SIG-M5 (cell line): Measurements from ENCODE around the gene ACACB.
"Not testable (repeated sequence)": the region's sequence is repeated elsewhere in the genome, so short reads cannot be mapped to it uniquely, and the experiment has no call there.

Experiments
- DNase-seq: peaks from one replicate; lab custom pipeline; 2025; lab: John Stamatoyannopoulos, UW

Gene ACACB

GRCh38 chr12:109140560-109140959 is 24.2 kb downstream of the ACACB start:
- DNase-seq, result no peak

DNA sequence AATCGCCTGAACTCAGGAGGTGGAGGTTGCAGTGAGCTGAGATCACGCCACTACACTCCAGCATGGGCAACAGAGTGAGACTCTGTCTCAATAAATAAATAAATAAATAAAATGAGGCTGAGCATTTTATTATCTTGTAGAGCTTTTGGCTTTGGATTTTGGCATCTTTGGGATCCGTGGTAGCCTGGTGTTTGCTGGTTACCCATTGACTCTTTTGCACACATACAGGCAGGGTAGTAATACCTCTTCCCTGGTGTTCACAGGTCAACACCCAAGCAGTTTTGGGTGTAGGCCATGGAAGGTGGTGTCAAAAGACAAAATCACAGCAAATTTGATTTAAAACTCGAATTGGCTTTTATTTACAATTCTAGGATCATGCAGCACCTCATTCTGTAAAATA is 27.8 kb downstream of the ACACB start:
- no peak for DNase-seq

GRCh38 chr12:109147126-109147525 is 30.7 kb downstream of the ACACB start:
- DNase-seq, result not testable (repeated sequence)

GRCh38 chr12:109147954-109148353 is 31.6 kb downstream of the ACACB start:
- no peak for DNase-seq

DNA sequence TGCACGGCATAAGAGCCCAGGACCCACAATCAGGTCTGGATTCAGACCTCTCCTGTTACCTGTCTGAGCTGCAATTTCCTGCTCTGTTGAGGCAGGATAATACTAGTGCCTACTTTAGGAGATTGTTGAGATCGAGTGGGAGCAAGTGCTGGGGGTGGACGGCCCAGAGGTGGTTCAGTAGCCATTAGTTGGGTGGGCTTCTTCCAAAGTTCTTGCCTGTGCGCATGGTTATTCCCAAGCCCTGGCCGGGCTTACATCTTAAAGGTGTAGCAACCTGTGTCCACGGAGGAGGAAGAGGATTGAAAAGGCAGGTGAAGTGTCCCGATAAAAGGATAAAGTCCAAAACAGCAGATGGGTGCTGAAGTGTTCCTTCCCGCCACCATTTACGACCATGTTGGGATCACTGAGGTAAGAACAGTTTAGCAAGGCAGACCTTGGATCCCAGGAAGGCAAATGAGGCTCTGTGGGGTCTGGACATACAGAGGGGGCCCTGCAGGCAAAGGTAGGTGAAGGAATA is 33.8 kb downstream of the ACACB start:
- DNase-seq, result no peak

DNA sequence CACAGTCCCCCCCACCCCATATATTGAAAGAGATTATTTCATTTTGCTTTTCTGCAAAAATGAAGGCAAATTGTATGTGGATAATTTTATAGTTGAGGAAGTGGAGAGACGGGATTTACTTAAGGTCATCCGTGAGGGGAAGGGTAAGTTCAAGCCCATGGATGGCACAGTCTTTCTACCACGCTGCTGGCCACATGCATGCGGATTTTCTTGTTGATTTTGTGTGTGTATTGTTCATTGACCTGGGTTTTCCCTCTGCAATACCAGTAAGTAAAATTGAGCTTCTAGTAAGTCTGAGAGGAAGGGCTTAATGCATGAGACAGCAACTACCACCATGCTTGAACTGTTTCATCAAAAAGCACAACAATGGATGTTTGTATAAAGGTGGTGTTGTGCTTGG is 35.1 kb downstream of the ACACB start:
- no peak for DNase-seq

DNA sequence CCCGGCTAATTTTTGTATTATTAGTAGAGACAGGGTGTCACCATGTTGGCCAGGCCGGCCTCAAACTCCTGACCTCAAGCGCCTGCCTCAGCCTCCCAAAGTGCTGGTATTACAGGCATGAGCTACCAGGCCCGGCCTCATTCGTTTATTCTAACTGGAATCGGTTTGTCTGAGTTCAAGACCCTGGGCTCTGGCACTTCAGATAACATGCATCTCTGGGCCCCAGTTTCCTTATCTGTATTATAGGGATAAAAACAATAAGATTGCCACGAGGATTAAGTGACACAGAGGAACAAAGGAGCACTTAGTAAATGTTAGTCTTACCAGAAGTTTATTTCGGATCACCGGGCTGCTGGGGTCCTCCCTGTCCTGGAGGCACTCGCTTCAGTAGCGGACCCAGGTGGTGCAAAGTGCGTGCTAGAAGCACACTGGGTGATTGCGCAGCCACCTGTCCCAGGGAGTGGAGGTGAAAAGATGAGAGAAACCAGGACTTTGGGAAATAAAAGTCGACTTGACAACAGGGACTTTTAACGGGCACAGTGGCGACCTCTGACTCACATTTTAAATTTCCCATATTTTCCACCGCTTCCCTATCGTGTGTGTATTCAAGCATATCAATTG is 37.5 kb downstream of the ACACB start:
- no peak for DNase-seq

DNA sequence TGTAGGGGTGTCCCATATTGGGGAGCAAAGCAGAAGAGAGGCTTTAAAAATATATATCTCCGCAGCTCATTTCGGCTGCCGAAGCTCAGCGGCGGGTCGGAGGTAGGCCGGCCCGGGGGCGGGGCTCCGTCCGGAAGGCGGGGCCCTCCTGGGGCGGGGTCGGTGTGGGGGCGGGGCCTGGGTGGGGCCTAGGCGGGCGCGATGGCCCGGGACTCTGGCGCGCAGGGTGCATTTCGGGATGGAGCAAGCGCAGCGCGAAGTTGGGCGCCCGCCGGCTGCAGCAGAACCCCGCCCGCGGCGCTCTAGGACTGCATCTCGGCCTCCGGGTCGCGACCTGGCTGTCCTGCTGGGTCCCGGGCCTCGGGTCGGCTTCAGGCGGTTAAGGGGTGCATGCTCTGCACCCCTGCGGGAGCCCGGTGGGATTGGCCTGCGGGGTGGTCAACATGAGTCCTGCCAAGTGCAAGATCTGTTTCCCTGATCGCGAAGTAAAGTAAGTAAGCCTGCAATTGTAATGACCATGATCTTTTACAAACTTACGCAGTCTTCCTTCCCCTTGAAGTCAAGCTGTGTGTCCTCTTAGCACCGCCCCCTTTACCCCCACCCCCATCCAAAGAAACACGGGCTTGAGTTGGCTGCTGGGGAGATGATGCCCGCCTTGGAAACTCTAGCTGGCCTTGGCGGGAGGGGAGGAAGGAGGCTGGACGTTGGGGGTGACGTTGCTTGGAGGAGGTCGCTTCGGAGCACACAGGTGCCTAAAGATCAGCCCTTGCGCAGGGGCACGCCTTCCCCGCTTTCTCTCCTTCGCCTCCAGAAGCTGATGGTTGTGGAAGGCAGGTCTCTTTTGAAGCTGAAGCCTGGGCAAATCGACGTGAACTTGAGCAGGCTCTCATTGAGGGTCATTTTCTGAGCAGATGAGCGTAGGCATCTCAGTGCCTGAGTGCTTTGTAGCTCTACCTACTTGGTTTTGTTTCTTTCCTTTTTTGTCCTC is 38.4 kb downstream of the ACACB start:
- no peak for DNase-seq

GRCh38 chr12:109156036-109156435 is 39.6 kb downstream of the ACACB start:
- DNase-seq, result no peak

- DNase-seq, result no peak
Measured at GRCh38 chr12:109156586-109156985, 40.2 kb downstream of the ACACB start.

DNA sequence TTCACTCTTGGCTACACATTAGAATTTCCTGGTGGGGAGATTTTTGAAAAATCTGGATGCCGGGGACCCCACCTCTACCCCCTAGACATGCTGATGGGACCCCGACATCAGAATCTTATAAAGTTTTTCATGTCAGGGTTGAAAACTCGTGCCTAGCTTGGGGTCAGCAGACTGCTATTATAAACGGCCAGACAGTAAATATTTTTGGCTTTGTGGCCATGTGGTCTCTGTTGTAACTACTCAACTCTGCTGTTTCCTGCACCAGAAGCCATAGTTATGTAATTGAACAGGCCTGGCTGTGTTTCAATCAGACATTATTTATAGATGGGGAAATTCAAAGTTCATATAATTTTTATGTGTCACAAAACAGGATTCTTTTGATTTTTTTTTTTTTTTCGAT is 41.6 kb downstream of the ACACB start:
- DNase-seq, result no peak

DNA sequence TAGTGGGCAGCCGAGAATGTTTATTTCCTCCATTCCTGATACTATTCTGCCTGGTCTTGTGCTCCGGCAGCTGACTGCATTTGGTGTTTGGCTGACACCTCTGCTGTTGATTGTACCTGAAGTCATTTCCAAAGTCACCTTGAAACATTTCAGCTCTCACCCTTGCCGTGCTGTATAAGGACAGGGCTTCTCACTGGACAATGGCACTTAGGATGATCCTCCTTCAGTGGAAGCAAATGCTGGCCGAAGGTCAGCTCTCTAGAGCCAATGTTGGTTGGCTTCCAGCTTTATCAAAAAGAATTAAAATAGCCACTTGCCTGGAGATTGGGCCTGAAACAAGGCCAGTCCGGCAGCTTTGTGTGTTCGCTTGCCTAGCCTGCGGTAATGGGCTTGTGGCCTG is 44.0 kb downstream of the ACACB start:
- no peak for DNase-seq

DNA sequence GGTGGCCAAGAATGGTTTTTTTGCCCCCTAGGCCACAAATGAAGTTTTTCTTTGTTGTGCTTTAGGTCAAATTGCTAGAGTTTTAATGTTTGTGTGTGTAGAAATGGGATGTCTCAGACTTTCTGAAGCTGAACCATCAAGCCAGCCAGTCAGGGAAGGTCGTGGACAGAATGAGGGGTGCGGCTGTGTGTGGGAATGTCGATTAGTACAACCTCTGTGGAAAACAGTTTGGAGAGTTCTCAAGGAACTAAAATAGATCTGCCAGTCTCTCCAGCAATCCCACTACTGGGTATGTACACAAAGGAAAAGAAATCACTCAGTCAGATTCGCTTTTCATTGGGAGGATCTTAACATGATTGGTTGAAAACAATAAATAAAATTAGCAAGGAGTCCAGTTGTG is 44.5 kb downstream of the ACACB start:
- no peak for DNase-seq

DNA sequence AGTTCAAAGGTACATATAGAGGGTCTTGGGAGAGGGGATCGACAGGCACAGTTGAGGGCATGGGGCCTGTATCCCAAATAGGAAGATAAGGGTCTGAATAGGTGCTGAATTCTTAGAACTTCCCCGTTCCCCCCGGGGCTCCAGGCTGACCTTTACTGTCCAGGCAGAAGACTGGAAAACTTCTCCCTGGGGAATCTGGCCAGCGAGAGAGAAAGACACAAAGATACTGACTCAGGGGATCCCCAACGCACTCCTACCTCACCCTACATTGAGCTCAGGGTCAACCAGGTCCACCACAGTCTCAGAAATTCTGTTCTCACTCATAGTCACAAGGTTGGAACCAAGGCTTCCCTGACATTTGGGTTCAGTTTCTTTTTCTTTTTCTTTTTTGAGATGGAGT is 46.2 kb downstream of the ACACB start:
- DNase-seq, result no peak

DNA sequence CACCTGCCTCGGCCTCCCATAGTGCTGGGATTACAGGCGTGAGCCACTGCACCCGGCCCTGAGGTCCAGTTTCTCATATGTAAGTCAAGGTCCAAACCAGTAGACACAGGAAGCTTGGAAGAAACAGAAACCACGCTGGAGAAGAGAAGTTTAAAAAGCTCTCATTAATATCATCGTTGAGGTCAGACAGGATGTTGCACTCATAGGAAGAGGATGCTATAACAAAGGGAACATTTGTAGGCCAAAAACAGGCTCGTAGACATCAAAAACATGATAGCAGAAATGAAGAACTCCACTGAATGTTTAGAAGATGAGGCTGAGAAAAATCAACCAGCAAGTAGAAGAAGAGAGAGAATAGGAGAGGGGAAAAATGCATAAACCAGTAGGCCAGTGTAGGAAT is 46.8 kb downstream of the ACACB start:
- no peak for DNase-seq

GRCh38 chr12:109165599-109165998 is 49.2 kb downstream of the ACACB start:
- DNase-seq, result no peak

GRCh38 chr12:109166371-109166770 is 50.0 kb downstream of the ACACB start:
- DNase-seq, result no peak

DNA sequence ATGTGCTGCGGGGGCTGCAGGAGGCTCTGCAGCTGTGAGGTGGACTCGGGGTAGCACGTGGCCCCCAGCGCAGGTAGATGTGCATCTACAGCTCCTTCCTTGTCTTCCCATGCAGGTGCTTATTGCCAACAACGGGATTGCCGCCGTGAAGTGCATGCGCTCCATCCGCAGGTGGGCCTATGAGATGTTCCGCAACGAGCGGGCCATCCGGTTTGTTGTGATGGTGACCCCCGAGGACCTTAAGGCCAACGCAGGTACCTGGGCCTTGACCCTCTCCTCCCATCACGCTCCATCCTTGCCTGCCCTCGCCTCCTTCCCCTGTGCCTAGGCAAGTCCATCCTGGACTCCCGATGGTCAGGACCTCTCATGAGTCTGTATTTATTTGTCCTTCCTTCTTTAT is 51.4 kb downstream of the ACACB start:
- no peak for DNase-seq

DNA sequence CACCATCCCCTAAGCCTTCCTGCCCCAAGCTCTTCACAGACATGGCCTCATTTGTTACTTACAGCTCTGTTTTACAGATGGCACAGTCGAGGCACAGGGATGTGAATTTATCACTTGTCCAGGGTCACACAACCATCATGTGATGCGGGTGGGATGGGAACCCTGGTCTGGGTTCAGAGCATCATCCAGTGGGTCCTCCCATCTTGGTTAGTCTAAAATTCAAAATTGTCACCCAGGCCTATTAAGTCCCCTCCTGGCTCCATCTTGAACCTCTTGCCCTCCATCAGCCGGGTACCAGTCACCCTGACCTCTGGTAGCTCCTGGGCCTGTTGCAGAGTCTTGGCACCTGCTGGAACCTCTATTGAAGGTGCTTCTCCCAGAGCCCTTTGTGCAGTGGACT is 52.9 kb downstream of the ACACB start:
- DNase-seq, result no peak

DNA sequence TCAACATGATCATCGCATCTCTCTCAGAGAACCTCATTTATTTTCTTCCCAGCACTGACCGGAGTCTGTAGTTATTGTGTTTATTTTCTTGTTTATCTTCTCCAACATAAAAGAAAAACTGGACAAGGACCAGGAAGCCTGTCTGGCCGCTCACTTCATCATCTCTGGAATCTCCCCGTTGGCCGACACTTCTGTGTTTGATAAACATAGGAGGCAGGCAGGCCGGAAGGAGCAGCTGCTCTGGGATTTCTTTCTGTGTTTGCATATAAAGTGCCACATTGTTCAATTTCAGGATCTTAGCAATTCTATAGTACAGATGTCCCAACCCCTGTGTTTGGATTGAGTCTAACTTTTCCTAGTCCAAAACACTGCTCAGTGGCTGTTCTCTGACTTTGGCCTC is 53.3 kb downstream of the ACACB start:
- no peak for DNase-seq

DNA sequence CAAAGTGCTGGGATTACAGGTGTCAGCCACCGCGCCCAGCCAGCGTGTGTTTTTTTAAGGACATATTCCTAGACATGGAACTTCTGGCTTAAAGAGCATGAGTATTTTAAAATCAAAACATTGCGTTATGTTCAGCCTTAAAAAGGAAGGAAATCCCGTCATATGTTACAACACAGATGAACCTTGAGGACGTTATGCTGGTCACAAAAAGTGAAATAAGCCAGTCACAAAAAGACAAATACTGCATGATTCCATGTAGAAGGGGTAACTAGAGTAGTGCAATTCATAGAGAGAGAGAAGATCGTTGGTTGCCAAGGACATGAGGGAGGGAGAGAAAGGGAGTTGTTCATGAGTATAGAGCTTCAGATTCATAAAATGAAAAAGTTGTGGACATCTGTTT is 53.9 kb downstream of the ACACB start:
- no peak for DNase-seq

DNA sequence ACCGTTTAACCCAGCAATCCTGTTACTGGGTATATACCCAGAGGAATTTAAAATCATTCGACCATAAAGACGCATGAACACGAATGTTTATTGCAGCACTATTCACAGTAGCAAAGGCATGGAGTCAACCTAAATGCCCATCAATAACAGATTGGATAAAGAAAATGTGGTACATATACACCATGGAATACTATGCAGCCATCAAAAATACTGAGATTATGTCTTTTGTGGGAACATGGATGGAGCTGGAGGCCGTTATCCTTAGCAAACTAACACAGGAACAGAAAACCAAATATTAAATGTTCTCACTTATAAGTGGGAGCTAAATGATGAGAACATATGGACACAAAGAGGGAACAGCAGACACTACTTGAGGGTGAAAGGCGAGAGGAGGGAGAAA is 56.4 kb downstream of the ACACB start:
- DNase-seq, result not testable (repeated sequence)
